ENCODE results near the gene SH3RF3. TPM values are rescaled to one million over a fixed set of nuclear protein-coding genes. Genes with fewer than 3 reads are reported as not detected.

The SH3RF3 gene
- total RNA-seq, 1 experiment from 2014 or later = 4.9 TPM

DNA sequence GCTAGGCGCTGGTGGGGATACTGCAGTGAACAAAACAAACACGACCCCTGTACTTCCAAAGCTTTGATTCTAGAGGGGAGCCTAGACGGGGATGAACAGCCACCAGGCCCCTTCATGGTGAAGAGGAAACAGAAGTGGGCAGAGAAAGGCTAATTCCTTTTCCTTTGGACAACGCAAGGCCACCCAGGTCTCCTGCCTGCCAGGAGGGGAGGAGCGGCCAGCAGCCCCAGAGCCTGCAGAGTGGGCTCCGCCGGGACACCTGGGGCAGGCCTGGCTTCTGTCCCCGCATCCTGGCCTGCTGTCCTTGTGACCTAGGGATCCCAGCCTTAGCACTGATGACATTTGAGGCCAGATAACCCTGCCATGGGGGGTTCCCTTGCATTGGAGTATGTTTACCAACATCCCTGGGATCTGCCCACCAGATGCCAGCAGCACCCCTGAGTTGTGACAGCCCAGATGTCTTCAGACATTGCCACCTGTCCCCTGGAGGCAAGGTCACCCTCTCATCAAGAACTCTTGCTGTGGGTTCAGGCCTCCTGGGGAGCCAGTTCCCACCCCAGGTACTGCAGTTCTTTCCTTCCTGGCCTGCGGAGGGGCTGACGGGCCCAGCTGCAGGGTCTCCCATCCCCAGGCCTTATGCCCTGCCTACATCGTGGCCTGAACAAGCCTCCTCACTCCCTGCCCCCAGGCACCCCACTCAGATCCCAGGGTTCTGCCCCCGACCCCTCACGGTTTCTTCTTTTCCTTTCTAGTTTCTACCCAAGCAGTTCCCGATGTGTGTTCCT is 359.1 kb downstream of the SH3RF3 start:
- BruUV-seq (replicated peaks) = no TSS peak
- no peaks in the 10 kb centered on the region for H3K9me3 ChIP-seq (ENCODE audit: control insufficient read depth, insufficient read depth, low read depth, low read length)
- no peak overlapping the region for H3K4me3 ChIP-seq (ENCODE audit: low read depth in 2 of 2, low read length in 2 of 2)
- intact Hi-C loops (cut with micrococcal nuclease; ENCODE audit: unreplicated experiment) = no loop called here
- no peaks in the 10 kb centered on the region for H3K27me3 ChIP-seq (ENCODE audit: control insufficient read depth, insufficient read depth, low read length)
- no peak for DNase-seq (ENCODE audit: low read depth, low spot score)
- ATAC-seq = no peak
- H3K36me3 ChIP-seq (ENCODE audit: control insufficient read depth, insufficient read depth, low read length) = no peaks in the 10 kb centered on the region
- POLR2A ChIA-PET = no interaction called here
- no peak for TF ChIP-seq TCF7L2 (IDR thresholded peaks at IDR 0.05; ENCODE audit: low read depth, low read length)
- TF ChIP-seq, protein P1, sequence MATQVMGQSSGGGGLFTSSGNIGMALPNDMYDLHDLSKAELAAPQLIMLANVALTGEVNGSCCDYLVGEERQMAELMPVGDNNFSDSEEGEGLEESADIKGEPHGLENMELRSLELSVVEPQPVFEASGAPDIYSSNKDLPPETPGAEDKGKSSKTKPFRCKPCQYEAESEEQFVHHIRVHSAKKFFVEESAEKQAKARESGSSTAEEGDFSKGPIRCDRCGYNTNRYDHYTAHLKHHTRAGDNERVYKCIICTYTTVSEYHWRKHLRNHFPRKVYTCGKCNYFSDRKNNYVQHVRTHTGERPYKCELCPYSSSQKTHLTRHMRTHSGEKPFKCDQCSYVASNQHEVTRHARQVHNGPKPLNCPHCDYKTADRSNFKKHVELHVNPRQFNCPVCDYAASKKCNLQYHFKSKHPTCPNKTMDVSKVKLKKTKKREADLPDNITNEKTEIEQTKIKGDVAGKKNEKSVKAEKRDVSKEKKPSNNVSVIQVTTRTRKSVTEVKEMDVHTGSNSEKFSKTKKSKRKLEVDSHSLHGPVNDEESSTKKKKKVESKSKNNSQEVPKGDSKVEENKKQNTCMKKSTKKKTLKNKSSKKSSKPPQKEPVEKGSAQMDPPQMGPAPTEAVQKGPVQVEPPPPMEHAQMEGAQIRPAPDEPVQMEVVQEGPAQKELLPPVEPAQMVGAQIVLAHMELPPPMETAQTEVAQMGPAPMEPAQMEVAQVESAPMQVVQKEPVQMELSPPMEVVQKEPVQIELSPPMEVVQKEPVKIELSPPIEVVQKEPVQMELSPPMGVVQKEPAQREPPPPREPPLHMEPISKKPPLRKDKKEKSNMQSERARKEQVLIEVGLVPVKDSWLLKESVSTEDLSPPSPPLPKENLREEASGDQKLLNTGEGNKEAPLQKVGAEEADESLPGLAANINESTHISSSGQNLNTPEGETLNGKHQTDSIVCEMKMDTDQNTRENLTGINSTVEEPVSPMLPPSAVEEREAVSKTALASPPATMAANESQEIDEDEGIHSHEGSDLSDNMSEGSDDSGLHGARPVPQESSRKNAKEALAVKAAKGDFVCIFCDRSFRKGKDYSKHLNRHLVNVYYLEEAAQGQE (IDR thresholded peaks at IDR 0.05; ENCODE audit: insufficient read depth in 1 of 2, low read depth in 2 of 2, low read length in 1 of 2) = no peak
- TF ChIP-seq POLR2AphosphoS5 (IDR thresholded peaks at IDR 0.05; ENCODE audit: low read depth, low read length) = no peak
- TF ChIP-seq SIN3A (IDR thresholded peaks at IDR 0.05; ENCODE audit: borderline replicate concordance, insufficient read depth, low read depth, low read length) = no peak
- TF ChIP-seq, protein P2, sequence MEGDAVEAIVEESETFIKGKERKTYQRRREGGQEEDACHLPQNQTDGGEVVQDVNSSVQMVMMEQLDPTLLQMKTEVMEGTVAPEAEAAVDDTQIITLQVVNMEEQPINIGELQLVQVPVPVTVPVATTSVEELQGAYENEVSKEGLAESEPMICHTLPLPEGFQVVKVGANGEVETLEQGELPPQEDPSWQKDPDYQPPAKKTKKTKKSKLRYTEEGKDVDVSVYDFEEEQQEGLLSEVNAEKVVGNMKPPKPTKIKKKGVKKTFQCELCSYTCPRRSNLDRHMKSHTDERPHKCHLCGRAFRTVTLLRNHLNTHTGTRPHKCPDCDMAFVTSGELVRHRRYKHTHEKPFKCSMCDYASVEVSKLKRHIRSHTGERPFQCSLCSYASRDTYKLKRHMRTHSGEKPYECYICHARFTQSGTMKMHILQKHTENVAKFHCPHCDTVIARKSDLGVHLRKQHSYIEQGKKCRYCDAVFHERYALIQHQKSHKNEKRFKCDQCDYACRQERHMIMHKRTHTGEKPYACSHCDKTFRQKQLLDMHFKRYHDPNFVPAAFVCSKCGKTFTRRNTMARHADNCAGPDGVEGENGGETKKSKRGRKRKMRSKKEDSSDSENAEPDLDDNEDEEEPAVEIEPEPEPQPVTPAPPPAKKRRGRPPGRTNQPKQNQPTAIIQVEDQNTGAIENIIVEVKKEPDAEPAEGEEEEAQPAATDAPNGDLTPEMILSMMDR (IDR thresholded peaks at IDR 0.05) = no peak
- CTCF ChIA-PET = no interaction called here
- no peak overlapping the region for H3K27ac ChIP-seq (ENCODE audit: low read length)
- H3K4me1 ChIP-seq (ENCODE audit: control insufficient read depth, insufficient read depth, low read length) = no peaks in the 10 kb centered on the region
- in situ Hi-C loops (cut with HindIII; ENCODE audit: low pct_unique_long_range_greater_than_20kb, low sequenced_read_pairs) = no loop called here

DNA sequence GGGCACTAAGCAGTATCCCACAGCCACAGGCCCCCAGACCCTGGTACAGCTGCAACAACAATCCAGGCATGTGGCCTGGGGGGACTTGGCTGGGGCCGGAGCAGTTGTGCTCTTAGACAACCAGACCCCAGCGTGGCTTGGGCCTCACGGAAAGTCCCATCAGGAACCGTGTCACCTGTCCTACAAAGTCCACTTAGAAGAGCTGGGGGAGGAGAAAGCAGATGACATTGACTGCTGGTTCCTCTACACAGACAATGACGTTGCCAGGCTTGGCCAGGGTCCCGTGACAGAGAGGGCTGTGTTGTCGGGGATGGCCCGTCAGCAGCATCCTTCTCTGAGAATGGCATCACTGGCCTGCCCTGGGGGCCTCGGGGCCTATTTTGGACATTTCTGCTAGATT is 360.3 kb downstream of the SH3RF3 start:
- TF ChIP-seq TCF7L2 (IDR thresholded peaks at IDR 0.05; ENCODE audit: low read depth, low read length) = no peak
- no peak for TF ChIP-seq SIN3A (IDR thresholded peaks at IDR 0.05; ENCODE audit: borderline replicate concordance, insufficient read depth, low read depth, low read length)
- TF ChIP-seq, protein P1 (IDR thresholded peaks at IDR 0.05; ENCODE audit: insufficient read depth in 1 of 2, low read depth in 2 of 2, low read length in 1 of 2) = no peak
- TF ChIP-seq, protein P2 (IDR thresholded peaks at IDR 0.05) = no peak
- TF ChIP-seq POLR2AphosphoS5 (IDR thresholded peaks at IDR 0.05; ENCODE audit: low read depth, low read length) = no peak
- Histone ChIP-seq H3K4me3 (ENCODE audit: low read depth in 2 of 2, low read length in 2 of 2) (no peak overlapping the region), H3K27me3 (ENCODE audit: control insufficient read depth, insufficient read depth, low read length) (no peaks in the 10 kb centered on the region), H3K9me3 (ENCODE audit: control insufficient read depth, insufficient read depth, low read depth, low read length) (no peaks in the 10 kb centered on the region), H3K36me3 (ENCODE audit: control insufficient read depth, insufficient read depth, low read length) (no peaks in the 10 kb centered on the region), H3K27ac (ENCODE audit: low read length) (no peak overlapping the region), H3K4me1 (ENCODE audit: control insufficient read depth, insufficient read depth, low read length) (no peaks in the 10 kb centered on the region)
- ChIA-PET POLR2A (no interaction called here), CTCF (no interaction called here)
- DNase-seq (ENCODE audit: low read depth, low spot score) (no peak), ATAC-seq (no peak)
- intact Hi-C loops (cut with micrococcal nuclease; ENCODE audit: unreplicated experiment) (no loop called here), in situ Hi-C loops (cut with HindIII; ENCODE audit: low pct_unique_long_range_greater_than_20kb, low sequenced_read_pairs) (no loop called here)
- BruUV-seq (replicated peaks) = no TSS peak

Measured in Panc1 (cell line).